GM18526 (cell line): ENCODE data around the gene ZNF768.

Source experiments
- POLR2A ChIP-seq: IDR thresholded peaks from 3 replicates; pipeline ENCODE4 v1.6.1; 2011; ENCODE audit not compliant: insufficient read length; ENCODE audit errors: extremely low read depth

Gene ZNF768

DNA sequence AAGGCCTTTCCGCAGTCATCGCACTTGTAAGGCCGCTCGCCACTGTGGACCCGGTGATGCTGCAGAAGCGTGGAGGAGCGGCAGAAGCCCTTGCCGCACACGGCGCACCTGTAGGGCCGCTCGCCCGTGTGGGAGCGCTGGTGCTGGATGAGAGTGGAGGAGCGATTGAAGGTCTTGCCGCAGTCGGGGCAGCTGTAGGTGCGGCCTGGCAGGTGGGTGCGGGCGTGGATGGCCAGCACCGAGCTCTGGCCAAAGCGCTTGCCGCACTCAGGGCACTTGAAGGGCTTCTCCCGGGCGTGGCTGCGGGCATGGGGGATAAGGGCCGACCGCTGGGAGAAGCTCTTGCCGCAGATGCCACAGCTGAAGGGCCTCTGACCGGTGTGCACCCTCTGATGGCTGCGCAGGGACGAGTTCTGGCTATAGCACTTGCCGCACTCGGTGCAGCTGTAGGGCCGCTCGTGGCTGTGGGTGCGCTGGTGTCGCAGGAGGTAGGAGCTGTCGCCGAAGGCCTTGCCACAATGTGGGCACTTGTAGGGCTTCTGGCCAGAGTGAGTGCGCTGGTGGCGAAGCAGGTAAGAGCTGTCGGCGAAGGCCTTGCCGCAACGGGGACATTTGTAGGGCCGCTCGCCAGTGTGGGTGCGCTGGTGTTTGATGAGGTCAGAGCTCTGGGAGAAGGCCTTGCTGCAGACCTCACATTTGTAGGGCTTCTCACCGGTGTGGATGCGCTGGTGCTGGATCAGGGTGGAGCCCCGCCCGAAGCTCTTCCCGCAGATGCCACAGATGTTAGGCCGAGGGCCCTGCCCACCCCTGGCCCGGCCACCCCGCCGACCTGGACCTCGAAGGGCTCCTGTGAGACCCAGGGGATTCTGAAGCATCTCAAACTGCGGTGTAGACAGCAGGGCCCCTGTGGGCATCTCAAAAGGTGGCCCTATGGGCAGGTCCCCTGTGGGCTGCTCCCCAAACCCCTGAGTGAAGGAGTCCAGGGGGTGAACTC is 1.5 kb downstream of the ZNF768 start:
- no peak for TF ChIP-seq POLR2A

DNA sequence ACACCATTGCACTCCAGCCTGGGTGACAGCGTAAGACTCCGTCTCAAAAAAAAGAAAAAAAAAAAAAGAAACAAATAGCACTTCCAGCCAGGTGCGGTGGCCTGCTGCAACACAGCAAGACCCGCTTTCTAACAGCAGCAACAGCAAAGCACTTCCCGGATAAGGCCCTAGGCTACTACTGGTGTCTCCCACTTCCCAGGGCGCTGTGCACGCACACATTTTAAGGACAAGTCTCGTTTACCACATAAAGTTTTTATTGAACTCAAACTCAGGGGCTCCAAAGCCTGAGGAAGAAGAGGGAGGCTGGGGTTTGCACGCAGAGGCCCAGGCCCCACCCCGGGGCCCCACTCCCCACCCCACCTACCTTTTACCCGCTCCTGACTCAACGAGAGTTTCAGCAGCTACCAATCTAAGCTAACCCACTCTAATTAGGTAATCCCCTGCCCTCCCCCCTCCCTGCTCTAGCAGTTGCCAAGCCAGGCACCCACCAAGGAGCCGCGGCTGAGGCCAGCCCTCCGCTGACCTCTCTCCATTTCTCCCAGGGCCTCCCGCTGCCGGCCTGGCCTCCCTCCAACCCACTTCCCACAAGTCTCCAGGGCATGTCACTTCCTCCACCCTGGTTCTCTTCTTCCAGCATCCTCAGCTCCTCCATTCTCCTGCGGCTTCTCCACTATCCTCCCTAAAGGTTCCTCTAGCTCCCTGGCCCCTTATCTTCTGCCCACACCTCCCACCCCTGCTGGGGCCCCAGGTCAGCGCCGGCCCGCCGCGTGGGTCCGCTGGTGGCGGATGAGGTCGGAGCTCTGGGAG is 2.4 kb downstream of the ZNF768 start:
- no peak for TF ChIP-seq POLR2A

- no peak for TF ChIP-seq POLR2A
These were observed 4.3 kb downstream of the ZNF768 start for GRCh38 chr16:30521873-30522641.

- TF ChIP-seq POLR2A = no peak
These were observed 4.9 kb downstream of the ZNF768 start for GRCh38 chr16:30521476-30521872.

DNA sequence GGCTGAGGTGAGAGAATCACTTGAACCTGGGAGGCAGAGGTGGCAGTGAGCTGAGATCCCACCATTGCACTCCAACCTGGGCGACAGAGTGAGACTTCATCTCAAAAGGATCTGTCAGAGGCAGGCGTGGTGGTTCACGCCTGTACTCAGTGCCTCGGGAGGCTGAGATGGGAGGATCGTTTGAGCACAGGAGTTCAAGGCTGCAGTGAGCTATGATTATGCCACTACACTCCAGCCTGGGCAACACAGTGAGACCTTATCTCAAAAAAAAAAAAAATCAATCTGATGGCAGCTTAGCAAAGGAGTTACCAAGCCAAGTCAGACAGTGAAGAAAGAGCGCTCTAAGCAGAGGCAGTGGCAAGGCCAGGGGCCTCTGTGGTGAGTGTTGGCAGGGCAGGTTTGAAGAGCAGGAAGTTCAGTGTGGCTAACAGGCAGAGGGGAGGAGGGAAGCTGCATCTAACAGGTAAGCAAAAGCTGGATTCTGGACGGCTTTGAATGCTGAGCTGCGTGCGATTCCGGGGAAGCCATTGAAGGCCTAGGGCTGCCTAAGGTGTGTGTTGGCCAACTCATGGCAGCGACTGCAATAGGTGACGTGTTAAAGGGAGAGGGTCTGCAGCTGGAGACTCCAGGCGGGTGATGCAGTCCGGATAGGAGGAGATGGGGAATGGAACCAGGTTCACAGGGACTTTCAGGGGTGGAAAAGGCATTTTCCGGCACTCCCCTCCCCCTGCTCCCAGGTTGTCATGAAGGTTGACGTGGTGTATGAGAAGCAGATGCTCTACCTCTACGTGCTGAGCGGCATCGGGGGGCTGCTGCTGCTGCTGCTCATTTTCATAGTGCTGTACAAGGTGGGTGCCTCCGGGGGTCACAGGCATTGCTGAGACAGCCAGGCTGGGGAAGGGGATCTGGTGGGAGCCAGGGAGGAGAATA is 7.0 kb downstream of the ZNF768 start:
- TF ChIP-seq POLR2A = no peak

- TF ChIP-seq POLR2A = no peak
These were observed 7.8 kb downstream of the ZNF768 start for GRCh38 chr16:30518552-30518951.

DNA sequence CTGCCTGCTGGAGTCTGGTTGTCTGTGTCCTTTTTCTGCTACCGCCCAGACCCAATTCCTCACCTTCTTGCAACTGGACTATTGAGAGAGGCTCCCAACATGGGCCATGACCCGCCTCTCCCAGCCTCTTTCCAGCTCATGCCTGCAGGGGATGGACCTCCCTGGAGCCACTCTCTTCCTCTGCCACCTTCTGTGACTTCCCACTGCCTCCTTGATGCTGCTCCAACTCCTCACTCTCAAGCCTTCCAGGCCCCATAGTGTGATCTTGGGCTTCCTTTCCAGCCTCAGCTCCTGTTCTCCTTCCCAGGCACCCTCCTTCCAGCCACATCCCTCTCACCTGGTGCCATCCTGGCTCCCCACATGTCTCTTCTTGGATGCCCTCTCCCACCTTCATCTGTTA is 11.1 kb downstream of the ZNF768 start:
- no peak for TF ChIP-seq POLR2A

- TF ChIP-seq POLR2A = no peak
These were observed 14.9 kb downstream of the ZNF768 start for GRCh38 chr16:30511509-30511908.

- no peak for TF ChIP-seq POLR2A
These were observed 15.9 kb downstream of the ZNF768 start for GRCh38 chr16:30510376-30510938.

GRCh38 chr16:30509081-30509765 is 17.1 kb downstream of the ZNF768 start:
- no peak for TF ChIP-seq POLR2A

GRCh38 chr16:30503403-30504296 is 22.7 kb downstream of the ZNF768 start:
- TF ChIP-seq POLR2A = no peak

DNA sequence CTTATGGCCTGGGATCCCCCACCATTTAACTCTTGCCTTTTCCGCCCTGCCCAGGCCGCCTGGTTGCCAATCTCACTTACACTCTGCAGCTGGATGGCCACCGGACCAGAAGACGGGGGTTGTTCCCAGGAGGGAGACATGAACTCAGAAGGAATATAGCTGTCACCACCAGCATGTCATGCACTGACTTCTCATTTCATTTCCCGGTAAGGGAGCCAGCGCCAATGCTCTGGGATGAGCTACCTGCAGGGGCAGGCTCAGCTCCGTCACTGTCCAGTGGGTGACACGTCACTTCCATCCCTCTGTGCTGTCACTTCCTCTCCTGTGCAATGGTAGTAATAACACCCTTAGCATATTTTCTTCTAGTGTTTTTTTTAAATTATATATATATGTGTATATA is 27.1 kb downstream of the ZNF768 start:
- TF ChIP-seq POLR2A = no peak
